HG03342 (cell line): Measurements from ENCODE around the gene TPST2.

Source experiments
- ATAC-seq: cut with Tn5 transposase; IDR thresholded peaks from one replicate; pipeline ENCODE4 v1.9.1; 2021; ENCODE audit warnings: mild to moderate bottlenecking, moderate library complexity; ENCODE audit not compliant: unreplicated experiment

Gene TPST2

GRCh38 chr22:26581026-26581425, 8.9 kb downstream of the TPST2 start:
- no peak for ATAC-seq

DNA sequence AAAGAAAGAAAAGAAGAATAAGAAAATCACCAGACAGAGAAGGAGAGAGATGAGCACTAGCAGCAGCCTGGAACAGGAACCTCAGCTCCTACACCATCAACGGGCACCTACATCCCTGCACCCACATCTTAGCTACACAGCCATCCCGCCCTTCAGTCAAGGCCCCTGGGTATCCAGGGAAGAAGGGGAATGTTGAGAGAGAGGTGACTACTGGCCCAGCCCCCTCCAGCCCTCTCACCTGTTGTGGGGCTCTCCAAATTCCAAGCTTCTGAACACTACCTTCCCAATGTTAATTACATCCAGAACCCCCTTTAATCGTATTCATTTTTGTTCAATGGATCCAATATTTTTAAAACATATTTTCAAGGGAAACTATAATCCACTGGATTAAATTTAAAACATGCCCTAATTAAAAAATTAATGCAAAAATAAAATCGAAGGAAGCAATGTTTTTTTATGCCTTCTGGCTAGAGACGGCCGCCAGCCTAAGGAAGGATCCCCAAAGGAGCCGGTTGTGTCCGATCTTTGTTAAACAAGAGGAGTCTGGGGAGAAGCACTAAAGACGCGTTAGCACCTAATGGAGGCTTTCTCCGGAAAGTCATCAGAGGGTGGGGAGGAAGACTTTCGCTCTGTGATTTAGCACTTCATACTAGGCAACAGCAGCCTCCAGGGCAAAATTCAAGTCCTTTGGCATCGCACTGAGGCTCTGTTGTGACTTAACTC, 9.5 kb downstream of the TPST2 start:
- no peak for ATAC-seq

DNA sequence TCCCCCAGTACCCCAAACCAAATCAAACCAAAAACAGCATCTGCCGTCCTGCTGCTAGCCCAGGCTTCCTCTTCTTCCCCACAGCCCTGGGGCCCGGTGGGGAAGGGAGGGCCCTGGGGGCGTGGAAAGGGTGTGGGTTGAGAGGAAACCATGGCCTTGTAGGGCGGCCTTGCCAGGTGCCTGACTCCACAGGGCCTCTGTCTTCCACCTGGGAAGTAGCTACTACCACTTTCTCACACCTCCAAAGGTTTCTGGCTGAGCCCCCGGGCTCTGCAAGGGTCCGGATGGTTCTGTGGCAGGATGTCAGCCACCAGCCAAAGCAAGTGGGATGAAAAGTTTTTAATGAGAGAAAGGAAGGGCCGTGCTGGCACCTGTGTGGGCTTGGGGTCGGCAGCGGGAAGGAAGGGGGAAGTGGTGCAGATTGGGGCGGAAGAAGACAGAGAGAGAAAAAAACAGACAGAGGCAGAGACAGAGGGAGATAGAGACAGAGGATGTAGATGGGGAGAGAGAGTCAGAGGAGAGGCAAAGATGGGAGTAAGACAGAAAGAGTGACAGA, 10.5 kb downstream of the TPST2 start:
- ATAC-seq, result peak; percentile 65

DNA sequence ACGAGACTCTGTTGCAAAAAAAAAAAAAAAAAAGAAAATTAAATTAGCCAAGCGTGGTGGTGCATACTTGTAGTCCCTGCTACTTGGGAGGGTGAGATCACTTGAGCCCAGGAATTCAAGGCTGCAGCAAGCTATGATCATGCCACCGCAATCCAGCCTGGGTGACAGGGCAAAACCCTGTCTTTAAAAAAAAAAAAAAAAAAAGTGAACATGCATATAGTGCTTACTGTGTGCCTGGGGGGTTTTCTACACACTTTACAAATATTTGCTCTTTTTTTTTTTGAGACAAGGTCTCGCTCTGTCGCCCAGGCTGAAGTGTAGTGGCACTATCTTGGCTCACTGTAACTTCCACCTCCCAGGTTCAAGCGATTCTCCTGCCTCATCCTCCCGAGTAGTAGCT, 12.9 kb downstream of the TPST2 start:
- no peak for ATAC-seq

DNA sequence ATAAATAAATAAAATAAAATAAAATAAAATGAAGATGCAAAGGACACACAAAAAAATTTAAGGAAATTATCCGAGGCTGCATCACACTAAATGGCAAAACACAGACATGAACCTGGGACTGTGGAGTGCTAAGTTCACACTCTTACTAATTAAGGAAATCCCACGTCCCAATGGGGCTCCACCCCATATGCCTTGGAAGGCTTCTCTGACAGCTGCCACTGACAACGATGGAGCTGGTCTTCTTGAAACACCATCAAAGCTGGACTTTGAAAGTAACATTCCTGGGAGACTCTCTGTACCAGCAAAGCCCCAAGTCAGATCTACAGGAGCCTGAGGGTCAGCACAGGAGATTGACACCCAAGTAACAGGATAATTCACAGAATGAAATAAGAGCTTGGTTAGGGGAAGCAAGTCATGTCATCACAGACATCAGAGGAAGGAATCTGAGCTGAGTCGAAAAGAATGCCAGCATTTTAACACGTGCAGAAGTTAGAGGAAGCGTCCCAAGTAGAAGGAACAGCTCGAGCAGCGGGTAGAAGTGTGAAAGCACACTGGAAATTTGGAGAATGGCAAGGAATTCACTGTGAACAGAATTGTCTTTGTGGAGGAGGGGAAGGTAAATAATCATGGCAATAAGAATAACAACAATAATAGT, 13.8 kb downstream of the TPST2 start:
- no peak for ATAC-seq

DNA sequence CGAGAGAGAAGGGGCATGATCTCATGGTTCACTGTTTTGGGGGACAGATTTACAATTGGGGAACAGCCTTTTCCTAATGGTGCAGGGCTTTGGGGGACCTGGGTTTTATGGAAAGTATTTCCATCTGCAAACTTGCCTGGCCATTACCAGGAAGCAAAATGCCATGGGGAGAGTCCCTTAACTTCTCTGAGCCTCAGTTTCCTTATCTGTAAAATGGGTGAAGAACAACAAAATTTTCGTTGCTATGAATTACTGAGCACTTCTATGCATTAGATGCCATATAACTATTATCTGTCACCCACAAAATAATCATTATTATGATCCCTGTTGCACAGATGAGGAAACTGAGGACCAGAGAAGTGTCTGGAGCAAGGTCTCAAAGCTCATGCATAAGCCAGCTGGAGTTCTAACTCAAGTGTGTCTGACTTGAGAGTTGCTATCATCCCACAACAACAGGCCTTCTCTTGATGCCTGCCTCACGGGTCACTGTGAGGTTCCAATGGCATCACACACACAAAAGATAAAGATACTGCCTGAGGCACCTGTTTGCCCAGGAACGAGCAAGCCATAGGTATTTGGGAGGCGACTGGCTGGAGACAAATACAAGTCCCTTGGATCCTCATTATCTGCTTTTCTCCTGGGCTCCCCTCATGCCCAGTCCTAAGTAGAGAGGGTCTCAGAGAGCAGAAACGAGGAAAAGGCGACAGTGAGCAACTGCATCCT, 15.8 kb downstream of the TPST2 start:
- ATAC-seq, result no peak

- ATAC-seq, result no peak
These were observed 16.8 kb downstream of the TPST2 start for GRCh38 chr22:26573026-26573662.

- no peak for ATAC-seq
These were observed 18.9 kb downstream of the TPST2 start for GRCh38 chr22:26570864-26571525.

GRCh38 chr22:26570115-26570514, 19.8 kb downstream of the TPST2 start:
- ATAC-seq, result no peak

GRCh38 chr22:26568207-26568706, 21.7 kb downstream of the TPST2 start:
- no peak for ATAC-seq

DNA sequence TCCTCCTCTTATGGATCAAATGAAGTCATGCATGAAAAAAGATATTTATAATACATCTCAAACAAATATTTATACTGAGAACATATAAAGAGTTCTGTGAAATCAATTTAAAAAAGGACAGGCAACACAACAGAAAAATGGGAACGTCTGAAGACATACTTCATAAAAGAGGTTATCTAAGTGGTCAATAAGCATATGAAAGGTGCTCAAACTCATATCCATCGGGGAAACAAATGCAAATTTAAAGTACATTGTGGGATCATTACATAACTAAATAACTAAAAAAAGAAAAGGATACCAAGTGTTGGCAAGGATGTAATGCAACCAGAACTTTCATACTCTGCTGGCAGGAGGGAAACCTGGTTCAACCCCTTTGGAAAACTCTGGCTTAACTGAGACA, 22.3 kb downstream of the TPST2 start:
- ATAC-seq, result no peak

GRCh38 chr22:26566994-26567393, 22.9 kb downstream of the TPST2 start:
- no peak for ATAC-seq

DNA sequence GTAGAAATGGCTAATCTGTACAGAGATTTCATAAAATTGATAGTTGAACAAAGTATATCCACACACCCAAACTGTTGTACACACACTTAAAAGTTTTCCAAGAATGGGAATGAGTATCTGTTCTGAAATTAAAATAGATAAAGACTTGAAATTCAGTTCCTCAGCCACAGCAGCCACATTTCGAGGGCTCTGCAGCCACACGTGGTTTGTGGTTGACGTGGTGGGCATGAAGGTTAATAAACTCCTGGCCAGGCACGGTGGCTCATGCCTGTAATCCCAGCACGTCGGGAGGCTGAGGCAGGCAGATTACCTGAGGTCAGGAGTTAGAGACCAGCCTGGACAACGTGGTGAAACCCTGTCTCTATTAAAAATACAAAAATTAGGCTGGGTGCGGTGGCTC, 24.0 kb downstream of the TPST2 start:
- ATAC-seq, result no peak

GRCh38 chr22:26565181-26565580, 24.8 kb downstream of the TPST2 start:
- ATAC-seq, result no peak

DNA sequence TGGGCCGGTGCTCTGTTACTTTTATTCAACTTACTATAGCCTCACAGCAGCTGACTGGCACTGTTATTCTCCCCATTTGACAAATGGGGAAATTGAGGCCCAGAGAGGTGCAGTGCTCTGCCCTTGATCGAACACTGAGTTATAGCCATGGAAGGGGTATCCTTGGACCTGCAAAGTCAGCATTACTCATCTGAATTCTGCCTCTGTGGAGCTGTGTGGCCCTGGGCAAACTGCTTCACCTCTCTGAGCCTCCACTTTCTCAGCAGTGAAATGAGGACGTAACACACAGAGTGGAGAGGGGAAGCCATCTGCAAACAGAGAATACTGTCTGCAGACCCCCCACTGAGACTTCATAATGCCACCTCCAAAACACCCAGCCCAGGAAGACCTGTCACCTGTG, 25.3 kb downstream of the TPST2 start:
- no peak for ATAC-seq

DNA sequence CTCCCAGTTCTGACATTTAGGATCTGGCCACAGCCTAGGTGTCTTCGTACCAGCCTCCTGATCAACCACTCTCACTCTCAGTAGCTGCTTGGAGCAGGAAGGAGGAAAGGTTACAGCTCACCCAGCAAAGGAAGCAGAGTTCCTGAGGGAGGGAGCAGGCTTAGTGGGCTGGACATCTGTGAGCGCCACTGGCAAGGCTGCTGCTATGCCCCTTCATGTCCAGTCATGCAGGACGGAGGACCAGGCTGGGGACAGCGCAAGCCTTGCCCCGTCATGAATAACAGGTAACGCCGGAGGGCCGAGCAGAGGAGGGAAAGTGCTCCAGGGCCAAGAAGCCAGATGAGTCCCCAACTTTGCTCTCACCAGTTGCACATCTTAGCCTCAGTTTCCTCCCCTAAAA, 25.8 kb downstream of the TPST2 start:
- no peak for ATAC-seq

GRCh38 chr22:26563022-26563421, 26.9 kb downstream of the TPST2 start:
- ATAC-seq, result no peak

DNA sequence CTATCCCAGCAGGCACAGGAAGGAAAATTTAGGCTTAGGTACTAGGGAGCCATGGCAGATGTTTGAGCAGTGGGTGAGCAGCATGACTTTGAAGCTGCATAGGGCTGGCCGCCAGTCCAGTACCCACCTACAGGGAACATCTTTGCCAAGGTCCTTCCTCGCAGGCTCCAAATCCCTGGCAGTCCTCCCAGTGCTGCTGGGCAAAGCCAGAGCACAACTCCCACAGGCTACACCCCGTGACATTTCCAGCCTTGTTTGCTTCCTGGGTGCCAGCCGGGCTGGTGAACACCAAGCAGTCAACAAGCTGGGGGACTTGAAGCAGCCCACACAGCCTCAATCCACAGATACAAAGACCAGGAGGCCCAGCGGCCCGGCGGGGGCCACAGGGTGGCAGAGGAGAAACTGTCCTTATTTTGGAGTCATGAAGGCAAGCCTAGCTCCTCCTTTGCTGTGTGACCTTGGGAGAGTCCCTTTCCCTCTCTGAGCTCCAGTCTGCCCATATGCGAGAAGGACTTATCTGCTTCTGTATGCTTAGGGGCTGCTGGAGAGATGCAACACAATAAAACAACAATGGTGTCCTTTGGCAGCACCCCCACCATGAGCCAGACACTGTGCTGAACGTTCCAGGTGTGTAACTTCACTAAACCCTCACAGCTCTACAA, 28.0 kb downstream of the TPST2 start:
- no peak for ATAC-seq

GRCh38 chr22:26559961-26560575, 29.9 kb downstream of the TPST2 start:
- ATAC-seq, result no peak
